H1 (cell line): ENCODE data around the gene SPEM3. TPM values are rescaled to one million over a fixed set of nuclear protein-coding genes. Genes with fewer than 3 reads are reported as not detected.

ENCODE experiments used
- CTCF ChIA-PET: fragments of 300-600 bp; sonication (Branson Sonifier 250); formaldehyde crosslinking; loops from one replicate; lab custom pipeline; 2021; ENCODE audit not compliant: partially characterized antibody; lab: Charles Lee
- POLR2A ChIA-PET: fragments of 300-600 bp; sonication (Branson Sonifier 250); formaldehyde crosslinking; loops from one replicate; lab custom pipeline; 2021; ENCODE audit warnings: inconsistent platforms; ENCODE audit not compliant: partially characterized antibody; lab: Charles Lee
- DNase-seq, 2 experiments: peaks; one replicate each; pipeline versions ENCODE4 v3.0.0 to v3.0.0-alpha.2; 2010 to 2022; ENCODE audit warnings: low spot score in 2 of 2, low read depth in 1 of 2, mixed read lengths in 1 of 2
- FAIRE-seq: peaks from 2 replicates; lab custom pipeline; 2011; peaks lifted over from hg19 to GRCh38; lab: Jason Lieb, UNC
- H2AFZ ChIP-seq: 2 replicates; pipeline ENCODE4 v1.8.1; 2012; ENCODE audit warnings: low read length, inconsistent platforms
- H2AK5ac ChIP-seq: 2 replicates; pipeline ENCODE4 v1.6.1; 2013; ENCODE audit warnings: low read depth, low read length
- H2BK120ac ChIP-seq: replicated peaks from 2 replicates; pipeline ENCODE3; 2013; ENCODE audit warnings: low read depth, low read length, inconsistent platforms
- H2BK12ac ChIP-seq: 2 replicates; pipeline ENCODE4 v1.6.1; 2013; ENCODE audit warnings: low read depth, low read length
- H2BK15ac ChIP-seq: 2 replicates; pipeline ENCODE4 v1.6.1; 2013; ENCODE audit warnings: low read length
- H2BK20ac ChIP-seq: 2 replicates; pipeline ENCODE4 v1.6.1; 2013; ENCODE audit warnings: low read length
- H2BK5ac ChIP-seq: 2 replicates; pipeline ENCODE4 v1.6.1; 2013; ENCODE audit warnings: low read depth, low read length
- H3K14ac ChIP-seq: 2 replicates; pipeline ENCODE4 v1.6.1; 2013; ENCODE audit warnings: inconsistent platforms; ENCODE audit not compliant: insufficient read length
- H3K18ac ChIP-seq: 2 replicates; pipeline ENCODE4 v1.6.1; 2013; ENCODE audit warnings: low read length; ENCODE audit errors: extremely low read depth
- H3K23ac ChIP-seq: 2 replicates; pipeline ENCODE4 v1.6.1; 2013; ENCODE audit warnings: inconsistent platforms; ENCODE audit not compliant: insufficient read length
- H3K23me2 ChIP-seq: 2 replicates; pipeline ENCODE4 v1.6.1; 2013; ENCODE audit warnings: low read depth, low read length
- H3K27ac ChIP-seq: 2 replicates; pipeline ENCODE4 v1.6.1; 2011; ENCODE audit warnings: low read depth, low read length, inconsistent platforms
- H3K27me3 ChIP-seq, 4 experiments: replicated peaks in 1 of 4; 1 replicate in 1 of 4; 2 replicates in 3 of 4; pipeline versions ENCODE4 v1.6.1 to v1.8.1; 2011 to 2013; ENCODE audit warnings: low read length in 3 of 4, mild to moderate bottlenecking in 3 of 4, inconsistent platforms in 2 of 4, mixed read lengths in 2 of 4, moderate library complexity in 1 of 4; ENCODE audit not compliant: control insufficient read depth in 3 of 4, insufficient read depth in 3 of 4; ENCODE audit errors: extremely low read depth in 1 of 4
- H3K36me3 ChIP-seq, 4 experiments: 2 replicates each; pipeline versions ENCODE4 v1.6.1 to v1.8.1; 2011 to 2013; ENCODE audit warnings: mild to moderate bottlenecking in 4 of 4, low read length in 3 of 4, moderate library complexity in 2 of 4, control low read depth in 1 of 4, inconsistent platforms in 1 of 4; ENCODE audit not compliant: insufficient read depth in 4 of 4, control insufficient read depth in 2 of 4
- H3K4ac ChIP-seq: replicated peaks from 2 replicates; pipeline ENCODE3; 2013; ENCODE audit warnings: low read length, low read depth, mixed read lengths, inconsistent platforms; ENCODE audit not compliant: insufficient read length
- H3K4me1 ChIP-seq, 4 experiments: replicated peaks in 1 of 4; 1 replicate in 1 of 4; 2 replicates in 3 of 4; pipeline versions ENCODE4 v1.6.1 to v1.8.1; 2011 to 2013; ENCODE audit warnings: low read length in 3 of 4, inconsistent platforms in 2 of 4, mixed read lengths in 1 of 4; ENCODE audit not compliant: insufficient read depth in 4 of 4, control insufficient read depth in 3 of 4
- H3K4me2 ChIP-seq, 2 experiments: 2 replicates each; pipeline versions ENCODE4 v1.6.1 to v1.8.1; 2011 to 2013; ENCODE audit warnings: low read depth in 2 of 2, low read length in 2 of 2, control low read depth in 1 of 2, inconsistent platforms in 1 of 2, mild to moderate bottlenecking in 1 of 2; ENCODE audit not compliant: insufficient read depth in 1 of 2
- H3K4me3 ChIP-seq, 4 experiments: fragments of 200-600, 300-600 bp in 1 of 4; sonication (generic), shearing (Covaris generic), sonication (Bioruptor Twin) in 1 of 4; 2 replicates each; pipeline versions ENCODE4 v1.5.1 to v1.8.1; 2011 to 2016; ENCODE audit warnings: low read length in 4 of 4, low read depth in 3 of 4, control low read depth in 2 of 4, inconsistent platforms in 2 of 4, mild to moderate bottlenecking in 2 of 4, mixed read lengths in 1 of 4, moderate library complexity in 1 of 4; ENCODE audit not compliant: insufficient read depth in 2 of 4; ENCODE audit errors: extremely low read depth in 1 of 4
- H3K56ac ChIP-seq: replicated peaks from 2 replicates; pipeline ENCODE3; 2013; ENCODE audit warnings: low read depth, mild to moderate bottlenecking, mixed read lengths, low read length, inconsistent platforms; ENCODE audit not compliant: insufficient read length
- H3K79me1 ChIP-seq: 2 replicates; pipeline ENCODE4 v1.6.1; 2013; ENCODE audit warnings: low read depth, low read length, control low read depth
- H3K79me2 ChIP-seq, 2 experiments: 2 replicates each; pipeline versions ENCODE4 v1.6.1 to v1.8.1; 2012 to 2013; ENCODE audit warnings: low read length in 2 of 2, mild to moderate bottlenecking in 2 of 2, inconsistent platforms in 1 of 2; ENCODE audit not compliant: insufficient read depth in 2 of 2, control insufficient read depth in 1 of 2
- H3K9ac ChIP-seq, 4 experiments: replicated peaks in 1 of 4; 1 replicate in 1 of 4; 2 replicates in 3 of 4; pipeline versions ENCODE4 v1.6.1 to v1.8.1; 2011 to 2013; ENCODE audit warnings: low read depth in 3 of 4, low read length in 3 of 4, control low read depth in 2 of 4, mild to moderate bottlenecking in 2 of 4, moderate library complexity in 2 of 4, inconsistent platforms in 1 of 4; ENCODE audit errors: extremely low read depth in 1 of 4
- H3K9me3 ChIP-seq, 2 experiments: 2 replicates each; pipeline versions ENCODE4 v1.6.1 to v1.8.1; 2012 to 2013; ENCODE audit warnings: mild to moderate bottlenecking in 2 of 2, moderate library complexity in 2 of 2, control low read depth in 1 of 2, inconsistent platforms in 1 of 2, low read depth in 1 of 2, low read length in 1 of 2, mixed read lengths in 1 of 2; ENCODE audit not compliant: insufficient read depth in 2 of 2
- H4K20me1 ChIP-seq, 2 experiments: replicated peaks in 1 of 2; 2 replicates each; pipeline versions ENCODE3 to v1.8.1; 2011 to 2013; ENCODE audit warnings: inconsistent platforms in 2 of 2, low read length in 2 of 2, mild to moderate bottlenecking in 1 of 2; ENCODE audit not compliant: insufficient read depth in 2 of 2, control insufficient read depth in 1 of 2
- H4K5ac ChIP-seq: 2 replicates; pipeline ENCODE4 v1.6.1; 2013; ENCODE audit warnings: low read length, low read depth, mixed read lengths, inconsistent platforms; ENCODE audit not compliant: insufficient read length
- H4K8ac ChIP-seq: 2 replicates; pipeline ENCODE4 v1.8.0; 2013; ENCODE audit warnings: mild to moderate bottlenecking, moderate library complexity, low read length, inconsistent platforms; ENCODE audit not compliant: insufficient read depth; ENCODE audit errors: extremely low read depth
- H4K91ac ChIP-seq: replicated peaks from 2 replicates; pipeline ENCODE3; 2013; ENCODE audit warnings: low read length, mixed read lengths, inconsistent platforms; ENCODE audit not compliant: insufficient read length
- CBX8 ChIP-seq: fragments of 300-800, 300-1000 bp; sonication (generic); IDR thresholded peaks from 2 replicates; pipeline ENCODE4 v1.7.1; 2016; ENCODE audit warnings: low read depth, low read length, borderline replicate concordance
- CREB1 ChIP-seq: IDR thresholded peaks from 2 replicates; pipeline ENCODE4 v1.6.1; 2012; ENCODE audit warnings: inconsistent platforms
- HDAC6 ChIP-seq: IDR thresholded peaks from one replicate; pipeline ENCODE4 v1.7.1; 2012; ENCODE audit warnings: low read depth, mild to moderate bottlenecking, inconsistent platforms, low read length, moderate library complexity
- KDM1A ChIP-seq: fragments of 200-600, 300-600 bp; sonication (generic); IDR thresholded peaks from 2 replicates; pipeline ENCODE4 v1.7.1; 2016; ENCODE audit warnings: mild to moderate bottlenecking, low read length, borderline replicate concordance
- MAFK ChIP-seq: IDR thresholded peaks from 2 replicates; pipeline ENCODE4 v1.6.1; 2012; ENCODE audit warnings: low read depth, mild to moderate bottlenecking, improper control_type of control experiment, low read length
- RBBP5 ChIP-seq: IDR thresholded peaks from 2 replicates; pipeline ENCODE4 v1.7.1; 2012; ENCODE audit warnings: low read depth, mild to moderate bottlenecking, inconsistent platforms, low read length, moderate library complexity, borderline replicate concordance
- RFX5 ChIP-seq: IDR thresholded peaks from 2 replicates; pipeline ENCODE4 v1.6.1; 2011; ENCODE audit warnings: low read depth, low read length, improper control_type of control experiment, borderline replicate concordance
- SRF ChIP-seq: IDR thresholded peaks from 2 replicates; pipeline ENCODE4 v1.6.1; 2011; ENCODE audit warnings: mild to moderate bottlenecking, low read depth, low read length, moderate library complexity
- TAF7 ChIP-seq: optimal IDR thresholded peaks from 2 replicates; pipeline ENCODE3; 2011; ENCODE audit warnings: low read depth, mild to moderate bottlenecking, inconsistent platforms, low read length, moderate library complexity, borderline replicate concordance
- USF2 ChIP-seq: IDR thresholded peaks from 2 replicates; pipeline ENCODE4 v1.6.1; 2011; ENCODE audit warnings: low read length, improper control_type of control experiment
- WGBS, 2 experiments: shearing (Covaris generic) in 1 of 2; methylation state at CpG; one replicate each; pipeline versions ENCODE4 v1.1.6 to v1.1.7; 2013 to 2015; ENCODE audit warnings: low lambda C conversion rate in 2 of 2, mixed read lengths in 2 of 2, inconsistent platforms in 1 of 2, low coverage in 1 of 2, missing lambda C conversion rate in 1 of 2; ENCODE audit not compliant: insufficient replicate concordance in 2 of 2, insufficient coverage in 1 of 2, insufficient read length in 1 of 2; ENCODE audit errors: extremely low coverage in 1 of 2, missing lambda C conversion rate in 1 of 2; 5-methylcytosine and 5-hydroxymethylcytosine counted together
- polyA plus RNA-seq, 7 experiments: library from polyadenylated mRNA; depleted of rRNA in 3 of 7; stranded (reverse) in 5 of 7; unstranded in 2 of 7; fragments of >200 nt in 5 of 7; fragments of 200-250 nt in 2 of 7; gene quantifications; 1 replicate in 5 of 7; 2 replicates in 1 of 7; 4 replicates in 1 of 7; pipeline versions ENCODE4 v1.2.1 to v1.2.3, GENCODE V29; 2011 to 2013; ENCODE audit warnings: missing spikeins in 2 of 7, mixed read lengths in 2 of 7
- total RNA-seq: library from RNA; stranded (reverse); fragmentation: NEBNext Ultra II Directional; extraction: Animal tissue kit (Norgen Biotek cat#: 25700); gene quantifications from 2 replicates; pipeline ENCODE4 v1.2.1, GENCODE V29; 2021

SPEM3 gene
- total and polyA plus RNA-seq, 2 of the 8 experiments (the other 6 are each of a cell fraction or from before 2014, with no cell fraction given): 0.02 TPM; not detected in 1

GRCh38 chr17:7419819-7420610, 8.6 kb upstream of the SPEM3 start, which contains the start of gene SPEM1:
TSS of gene SPEM1 (plus strand) at chr17:7420324. CDS start at chr17:7420385, 61 bp downstream.
- no peak within 1 kb of the TSS for H2BK120ac ChIP-seq
- H4K20me1 ChIP-seq: peaks cover 2 to 4% of the 10 kb centered on the region in 2 experiments
- no peak within 1 kb of the TSS; the same call in 1 of the 2 replicates for H3K18ac ChIP-seq
- H2BK15ac ChIP-seq: no peak within 1 kb of the TSS; the same call in 1 of the 2 replicates
- no peak within 1 kb of the TSS for H4K5ac ChIP-seq
- H3K4me2 ChIP-seq: no peak within 1 kb of the TSS
- H2BK12ac ChIP-seq: peak within 1 kb of the TSS; percentile 60; the same call in 1 of the 2 replicates
- no peaks in the 10 kb centered on the region for H3K79me2 ChIP-seq
- no peak within 1 kb of the TSS for H2AFZ ChIP-seq
- H3K9me3 ChIP-seq: no peaks in the 10 kb centered on the region
- WGBS, 2 experiments: 90% methylated on average over 16 of the region's 17 CpGs; no CpG with 5 or more reads in 1 of the 2 experiments
- H3K56ac ChIP-seq: peak within 1 kb of the TSS; percentile 79
- H3K36me3 ChIP-seq: peaks cover 0 to 17% (median 8%) of the 10 kb centered on the region in 4 experiments; a peak in 5 of 8 replicates
- POLR2A ChIA-PET: interaction anchor here (0.8 to 2.8 kb wide), 14 partner anchors 9 to 155 kb away, joined by 3 to 9 read pairs (median 4); partner anchors contain the start of genes ACAP1, NLGN2, PLSCR3 and TMEM102
- no peaks in the 10 kb centered on the region for H3K79me1 ChIP-seq
- CTCF ChIA-PET: interaction anchor here (0.6 to 4.1 kb wide), 12 partner anchors 13 to 140 kb away, joined by 3 to 15 read pairs (median 4); partner anchors contain the start of genes NLGN2 and PLSCR3
- H4K8ac ChIP-seq: peak within 1 kb of the TSS; percentile 80
- H2BK20ac ChIP-seq: no peak within 1 kb of the TSS
- peaks cover 0 to 15% (median 2%) of the 10 kb centered on the region in 4 experiments; a peak in 4 of 7 replicates for H3K4me1 ChIP-seq
- no peak within 1 kb of the TSS for H3K4me3 ChIP-seq
- no peak within 1 kb of the TSS; a peak in 1 of 7 replicates for H3K9ac ChIP-seq
- H3K23me2 ChIP-seq: peaks cover 2% of the 10 kb centered on the region; the same call in 1 of the 2 replicates
- H3K27ac ChIP-seq: no peak within 1 kb of the TSS
- no peak within 1 kb of the TSS for H4K91ac ChIP-seq
- FAIRE-seq (no peak), DNase-seq (no peak)
- H3K23ac ChIP-seq: no peak within 1 kb of the TSS
- H3K14ac ChIP-seq: no peak within 1 kb of the TSS
- H2BK5ac ChIP-seq: no peak within 1 kb of the TSS
- H3K27me3 ChIP-seq: no peaks in the 10 kb centered on the region
- no peak within 1 kb of the TSS for H2AK5ac ChIP-seq
- no peak within 1 kb of the TSS for H3K4ac ChIP-seq
- no peak for TF ChIP-seq TAF7
- TF ChIP-seq USF2: no peak
- TF ChIP-seq MAFK: no peak
- no peak for TF ChIP-seq CREB1
- no peak for TF ChIP-seq HDAC6
- no peak for TF ChIP-seq KDM1A
- no peak for TF ChIP-seq SRF
- no peak for TF ChIP-seq RFX5
- TF ChIP-seq RBBP5: no peak
- TF ChIP-seq CBX8: no peak
